Natural killer cell (primary cell): Measurements from ENCODE around the gene SNRNP25. TPM values are rescaled to one million over a fixed set of nuclear protein-coding genes. Genes with fewer than 3 reads are reported as not detected.
A peak's percentile ranks its signal among the peaks of the same experiment; 100 is the strongest.

Experiments used
- ATAC-seq, 3 donors: fragments of 150-1000 bp in 2 of 3; fragments of 200-7000 bp in 1 of 3; cut with Tn5 transposase; 1 replicate in 1 of 3; 2 replicates in 2 of 3; pipeline ENCODE4 v1.10.0; 2021; ENCODE audit warnings: mild to moderate bottlenecking in 2 of 3, moderate library complexity in 2 of 3
- DNase-seq, 2 donors: peaks; one replicate each; pipeline versions ENCODE4 v3.0.0 to v3.0.0-alpha.2; 2013 to 2021; ENCODE audit warnings: mixed read lengths in 1 of 2
- H3K27ac ChIP-seq: one replicate; pipeline ENCODE4 v1.5.1; 2013; ENCODE audit warnings: mild to moderate bottlenecking, low read length
- H3K27me3 ChIP-seq: one replicate; pipeline ENCODE4 v1.6.1; 2013; ENCODE audit warnings: low read length; ENCODE audit not compliant: control insufficient read depth, insufficient read depth
- H3K36me3 ChIP-seq: one replicate; pipeline ENCODE4 v1.6.1; 2013; ENCODE audit warnings: low read length; ENCODE audit not compliant: control insufficient read depth, insufficient read depth
- H3K4me1 ChIP-seq: one replicate; pipeline ENCODE4 v1.6.1; 2013; ENCODE audit warnings: low read length; ENCODE audit not compliant: control insufficient read depth, insufficient read depth
- H3K4me3 ChIP-seq: one replicate; pipeline ENCODE4 v1.5.1; 2013; ENCODE audit warnings: low read length
- H3K9me3 ChIP-seq: one replicate; pipeline ENCODE4 v1.6.1; 2013; ENCODE audit warnings: low read length; ENCODE audit not compliant: control insufficient read depth, insufficient read depth
- H3K27ac Mint-ChIP-seq, 2 donors: one replicate each; pipeline ENCODE4 v1.8.0; 2022; ENCODE audit warnings: mild to moderate bottlenecking in 2 of 2, mixed read lengths in 2 of 2, moderate library complexity in 1 of 2
- H3K27me3 Mint-ChIP-seq, 2 donors: one replicate each; pipeline ENCODE4 v1.8.0; 2022; ENCODE audit warnings: low read depth in 2 of 2, mixed read lengths in 2 of 2
- H3K36me3 Mint-ChIP-seq: one replicate; pipeline ENCODE4 v1.8.0; 2022; ENCODE audit warnings: mixed read lengths
- H3K4me1 Mint-ChIP-seq, 2 donors: one replicate each; pipeline ENCODE4 v1.8.0; 2022; ENCODE audit warnings: mixed read lengths in 2 of 2
- H3K4me3 Mint-ChIP-seq: one replicate; pipeline ENCODE4 v1.8.0; 2022; ENCODE audit warnings: mild to moderate bottlenecking, moderate library complexity, mixed read lengths
- H3K9me3 Mint-ChIP-seq, 2 donors: one replicate each; pipeline ENCODE4 v1.8.0; 2022; ENCODE audit warnings: mixed read lengths in 2 of 2
- CTCF ChIP-seq: fragments of 200-600 bp; IDR thresholded peaks from one replicate; pipeline ENCODE4 v1.8.0; 2022; ENCODE audit warnings: antibody characterized with exemption
- whole genome bisulfite sequencing: methylation state at CpG from one replicate; pipeline ENCODE4 v1.1.7; 2013; ENCODE audit warnings: missing lambda C conversion rate; ENCODE audit not compliant: insufficient coverage; 5-methylcytosine and 5-hydroxymethylcytosine counted together
- intact Hi-C: fragments of 100-400 bp; cut with micrococcal nuclease; formaldehyde crosslinking; loops from one replicate; pipeline ENCODE4 v1.14.2; 2022
- total RNA-seq, 4 donors: library from RNA; stranded (reverse); fragments of 120-200 nt in 1 of 4; gene quantifications; one replicate each; pipeline versions ENCODE4 v1.2.3 to v1.2.4, GENCODE V29; 2013 to 2022

The SNRNP25 gene
- total RNA-seq, 3 donors from 2014 or later (not counting 1 experiment from before 2014, with no cell fraction given): 6.4 to 13.4 (median 13.2) TPM

GRCh38 chr16:83060-83603, 29.5 kb downstream of the SNRNP25 start:
- Histone ChIP-seq H3K36me3 (peaks cover 16% of the 10 kb centered on the region), H3K27me3 (no peaks in the 10 kb centered on the region), H3K9me3 (no peaks in the 10 kb centered on the region), H3K4me3 (no peak overlapping the region), H3K4me1 (peaks cover 55% of the 10 kb centered on the region), H3K27ac (no peak overlapping the region)
- WGBS: 95% methylated on average over 28 of the region's 31 CpGs
- Mint-ChIP-seq H3K4me1 (peaks cover 33 to 53% of the 10 kb centered on the region in 2 donors), H3K27me3 (no peaks in the 10 kb centered on the region), H3K4me3 (peak overlapping the region; percentile 42), H3K36me3 (no peaks in the 10 kb centered on the region), H3K27ac (peak overlapping the region; percentile 60 to 87), H3K9me3 (no peaks in the 10 kb centered on the region)
- no peak for TF ChIP-seq CTCF
- ATAC-seq: no peak
- no peak for DNase-seq
- intact Hi-C loops: no loop called here

GRCh38 chr16:83781-84615, 30.4 kb downstream of the SNRNP25 start:
- Histone ChIP-seq H3K9me3 (no peaks in the 10 kb centered on the region), H3K4me3 (no peak overlapping the region), H3K4me1 (peaks cover 49% of the 10 kb centered on the region), H3K27me3 (no peaks in the 10 kb centered on the region), H3K27ac (peak overlapping the region; percentile 75), H3K36me3 (peaks cover 22% of the 10 kb centered on the region)
- peak overlapping the region; percentile 47 for H3K4me3 Mint-ChIP-seq
- H3K4me1 Mint-ChIP-seq: peaks cover 28 to 47% of the 10 kb centered on the region in 2 donors
- TF ChIP-seq CTCF: no peak
- H3K36me3 Mint-ChIP-seq: no peaks in the 10 kb centered on the region
- H3K27ac Mint-ChIP-seq: peak overlapping the region; percentile 60 to 87
- DNase-seq: peak in 1 of 2 donors; percentile 15
- ATAC-seq: peak in 2 of 3 donors; percentile 21 to 22
- intact Hi-C loops: no loop called here
- no peaks in the 10 kb centered on the region for H3K9me3 Mint-ChIP-seq
- no peaks in the 10 kb centered on the region for H3K27me3 Mint-ChIP-seq
- 53% methylated on average over 21 of the region's 21 CpGs for WGBS

- no peaks in the 10 kb centered on the region for H3K27me3 ChIP-seq
- Mint-ChIP-seq H3K4me1 (peaks cover 19 to 38% of the 10 kb centered on the region in 2 donors), H3K27me3 (no peaks in the 10 kb centered on the region), H3K9me3 (no peaks in the 10 kb centered on the region), H3K4me3 (peak overlapping the region; percentile 75), H3K27ac (peak overlapping the region; percentile 60 to 87), H3K36me3 (no peaks in the 10 kb centered on the region)
- H3K4me3 ChIP-seq: no peak overlapping the region
- WGBS: 17% methylated on average over 7 of the region's 7 CpGs
- ATAC-seq (peak; percentile 82 to 92 (median 87)), DNase-seq (peak; percentile 36 to 59)
- H3K9me3 ChIP-seq: no peaks in the 10 kb centered on the region
- H3K27ac ChIP-seq: peak overlapping the region; percentile 75
- no peak for TF ChIP-seq CTCF
- intact Hi-C loops: no loop called here
- H3K4me1 ChIP-seq: peaks cover 40% of the 10 kb centered on the region
- H3K36me3 ChIP-seq: peaks cover 26% of the 10 kb centered on the region
Observed at GRCh38 chr16:84718-85406, 31.2 kb downstream of the SNRNP25 start.
